Lower leg skin (tissue), 3 donors: Measurements from ENCODE around the gene TASP1.

Experiments
- CTCF ChIP-seq, 3 donors: fragments of 450-650 bp; IDR thresholded peaks; one replicate each; pipeline ENCODE4 v1.5.1; 2016; ENCODE audit warnings: antibody characterized with exemption in 3 of 3, mild to moderate bottlenecking in 3 of 3, moderate library complexity in 2 of 3
- POLR2A ChIP-seq, 2 donors: fragments of 450-650 bp; IDR thresholded peaks; one replicate each; pipeline ENCODE4 v1.6.1; 2016 to 2017; ENCODE audit warnings: antibody characterized with exemption in 2 of 2, mild to moderate bottlenecking in 1 of 2, moderate library complexity in 1 of 2

DNA sequence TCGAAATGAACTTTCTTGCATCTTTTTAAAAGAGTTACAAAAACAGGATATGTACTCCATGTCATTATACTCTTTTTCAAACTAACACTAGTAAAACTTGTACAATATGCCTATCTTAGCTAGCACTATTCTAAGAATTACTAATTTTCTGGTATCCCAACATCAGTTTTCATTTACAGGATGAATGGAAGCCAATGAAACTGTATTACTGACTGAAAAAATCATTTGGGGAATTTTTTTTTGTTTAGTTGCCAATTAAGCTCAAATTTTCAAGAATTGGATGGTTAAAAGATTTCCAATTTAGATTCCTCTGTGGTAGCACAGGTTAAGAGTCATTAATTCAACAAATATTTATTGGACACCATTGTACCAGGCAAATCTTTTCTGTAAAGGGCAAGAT lies 30.7 kb downstream of the TASP1 start:
- TF ChIP-seq CTCF (IDR thresholded peaks at IDR 0.05) (no peak), POLR2A (IDR thresholded peaks at IDR 0.05) (no peak)
